Measurements from ENCODE around the gene MIDN. TPM values are rescaled to one million over a fixed set of nuclear protein-coding genes. Genes with fewer than 3 reads are reported as not detected.
"Not testable (repeated sequence)": the region's sequence is repeated elsewhere in the genome, so short reads cannot be mapped to it uniquely, and the experiment has no call there.

MIDN gene
- polyA plus RNA-seq, 5 donors, result 29.5 to 67.9 (median 40.8) TPM

GRCh38 chr19:1290703-1291651 is 42.6 kb downstream of the MIDN start:
- no peak for DNase-seq

GRCh38 chr19:1291761-1292418 is 43.5 kb downstream of the MIDN start:
- DNase-seq, result no peak

GRCh38 chr19:1292419-1293151 is 44.2 kb downstream of the MIDN start:
- DNase-seq, result no peak

GRCh38 chr19:1293782-1294604 is 45.6 kb downstream of the MIDN start:
- DNase-seq, result no peak

GRCh38 chr19:1294688-1295087 is 46.3 kb downstream of the MIDN start:
- DNase-seq, result no peak

GRCh38 chr19:1295169-1296012 is 47.0 kb downstream of the MIDN start:
- no peak for DNase-seq

- no peak for DNase-seq
Measured at GRCh38 chr19:1296078-1296477, 47.7 kb downstream of the MIDN start.

- DNase-seq, result no peak
Measured at GRCh38 chr19:1296575-1297271, 48.3 kb downstream of the MIDN start.

GRCh38 chr19:1298235-1298634 is 49.9 kb downstream of the MIDN start:
- no peak for DNase-seq

GRCh38 chr19:1299801-1300200 is 51.4 kb downstream of the MIDN start:
- no peak for DNase-seq

- DNase-seq, result no peak
Measured at GRCh38 chr19:1300744-1301490, 52.5 kb downstream of the MIDN start.

GRCh38 chr19:1302533-1303239 is 54.3 kb downstream of the MIDN start:
- DNase-seq, result no peak

GRCh38 chr19:1304197-1304924 is 56.0 kb downstream of the MIDN start:
- no peak for DNase-seq

- DNase-seq, result not testable (repeated sequence)
Measured at GRCh38 chr19:1305354-1305753, 57.0 kb downstream of the MIDN start.

- DNase-seq, result no peak
Measured at GRCh38 chr19:1307320-1307719, 58.9 kb downstream of the MIDN start.

- no peak for DNase-seq
Measured at GRCh38 chr19:1307755-1308303, 59.4 kb downstream of the MIDN start.

- DNase-seq, result no peak
Measured at GRCh38 chr19:1308718-1309117, 60.3 kb downstream of the MIDN start.

Data from right lung (tissue), 5 donors.